Epidermal melanocyte (primary cell): Measurements from ENCODE around the gene NR4A2.

Source experiments
- DNase-seq: peaks from one replicate; pipeline ENCODE4 v3.0.0; 2011; ENCODE audit warnings: low spot score; ENCODE audit not compliant: insufficient read length

NR4A2 gene

DNA sequence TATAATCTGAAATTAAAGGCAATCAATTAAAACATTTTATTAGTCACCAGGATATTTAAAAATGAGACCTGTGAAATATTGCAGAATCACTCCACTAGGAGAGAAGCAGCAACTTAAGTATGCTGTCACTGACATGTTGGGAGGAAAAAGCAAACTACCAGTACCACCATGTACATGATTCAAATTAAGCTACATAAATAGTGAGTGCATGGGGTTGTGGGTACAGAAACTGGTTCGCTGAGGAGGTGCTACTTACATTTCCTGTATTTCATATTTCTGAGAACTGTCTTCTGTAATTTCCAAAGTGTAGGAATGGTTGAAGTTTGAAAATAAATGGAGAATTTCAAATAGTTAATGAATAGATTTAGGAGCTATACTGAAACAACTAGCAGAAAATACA lies 7.9 kb upstream of the NR4A2 start:
- no peak for DNase-seq

GRCh38 chr2:156339865-156340264 lies 7.3 kb upstream of the NR4A2 start:
- DNase-seq = no peak

DNA sequence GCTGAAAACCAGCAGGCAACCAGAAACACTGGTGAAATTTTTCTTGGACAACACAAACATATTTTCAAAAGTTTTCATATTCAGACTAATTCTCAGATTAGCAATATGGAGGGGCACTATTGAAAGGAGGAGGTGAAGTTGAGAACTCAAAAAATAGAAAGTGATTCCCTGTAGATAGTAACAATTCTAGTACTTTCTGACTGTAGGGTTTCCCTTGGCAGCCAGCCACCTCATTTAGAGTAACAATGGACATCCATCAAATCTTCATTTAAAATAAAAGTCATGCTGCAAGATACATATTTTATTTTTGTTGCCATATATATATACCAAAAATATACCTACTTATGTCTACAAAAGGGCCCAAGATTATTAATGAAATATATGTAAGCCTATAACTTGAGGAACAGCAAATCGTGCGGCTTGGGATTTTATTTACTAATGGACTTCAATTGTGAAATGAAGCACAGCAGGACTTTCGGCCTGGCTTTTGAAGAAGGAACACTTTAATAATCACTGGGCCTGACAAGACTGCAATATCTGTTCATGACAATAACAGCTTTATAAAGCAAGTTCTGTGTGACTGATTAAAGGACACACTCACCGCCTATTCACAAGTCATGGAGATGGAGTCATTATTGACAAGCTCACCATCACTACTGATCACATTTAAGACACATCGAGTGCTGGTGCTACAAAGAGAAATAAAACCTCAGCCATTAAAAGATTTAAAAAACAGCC lies 6.8 kb upstream of the NR4A2 start:
- no peak for DNase-seq

GRCh38 chr2:156338578-156338977 lies 6.1 kb upstream of the NR4A2 start:
- DNase-seq = no peak

DNA sequence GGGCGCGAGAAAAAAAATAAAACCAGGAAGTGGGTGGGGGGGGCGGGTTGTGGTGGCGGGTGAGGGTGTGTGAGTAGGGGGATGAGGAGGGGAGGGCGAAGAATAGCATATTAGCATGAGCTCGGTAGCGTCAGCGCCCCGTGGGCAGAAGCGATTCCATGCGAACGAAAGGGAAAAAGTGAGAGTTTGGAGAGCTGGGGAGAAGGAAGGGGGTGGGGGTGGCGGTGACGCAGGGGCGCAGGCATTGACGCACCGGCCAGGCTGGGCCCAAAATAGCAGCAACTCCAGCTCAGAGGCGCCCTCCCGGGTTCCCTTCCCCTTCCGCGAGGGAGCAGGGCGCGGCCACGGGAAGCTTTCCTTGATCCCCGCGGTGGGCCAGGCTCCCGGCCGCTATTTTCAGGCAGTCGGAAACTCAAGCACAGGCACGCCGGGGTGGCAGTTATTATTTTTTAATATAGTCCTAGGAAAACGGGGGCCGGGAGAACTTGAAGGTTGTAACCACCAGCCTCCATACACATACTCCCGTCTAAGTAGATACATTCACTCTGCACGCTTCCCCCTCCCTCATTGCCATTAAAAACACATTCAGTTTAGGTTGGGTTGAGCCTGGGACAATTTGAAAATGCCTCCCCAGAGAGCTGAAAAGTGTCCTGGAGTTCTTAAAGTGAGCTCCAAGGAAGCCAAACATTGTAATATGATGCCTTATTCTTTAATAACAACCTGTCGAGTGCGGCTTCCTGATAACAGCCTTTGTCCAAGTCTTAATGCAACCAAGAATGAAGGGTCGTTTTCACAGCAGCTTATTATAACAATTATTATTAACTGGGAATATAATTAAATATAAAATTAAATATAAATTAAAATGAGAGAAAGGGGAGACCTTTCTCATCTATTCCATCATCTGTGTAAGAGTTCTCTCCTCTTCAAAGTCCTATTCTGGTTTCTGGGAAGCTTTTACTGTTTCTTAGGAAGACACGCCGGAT lies 2.3 kb upstream of the NR4A2 start:
- peak; percentile 64 for DNase-seq

DNA sequence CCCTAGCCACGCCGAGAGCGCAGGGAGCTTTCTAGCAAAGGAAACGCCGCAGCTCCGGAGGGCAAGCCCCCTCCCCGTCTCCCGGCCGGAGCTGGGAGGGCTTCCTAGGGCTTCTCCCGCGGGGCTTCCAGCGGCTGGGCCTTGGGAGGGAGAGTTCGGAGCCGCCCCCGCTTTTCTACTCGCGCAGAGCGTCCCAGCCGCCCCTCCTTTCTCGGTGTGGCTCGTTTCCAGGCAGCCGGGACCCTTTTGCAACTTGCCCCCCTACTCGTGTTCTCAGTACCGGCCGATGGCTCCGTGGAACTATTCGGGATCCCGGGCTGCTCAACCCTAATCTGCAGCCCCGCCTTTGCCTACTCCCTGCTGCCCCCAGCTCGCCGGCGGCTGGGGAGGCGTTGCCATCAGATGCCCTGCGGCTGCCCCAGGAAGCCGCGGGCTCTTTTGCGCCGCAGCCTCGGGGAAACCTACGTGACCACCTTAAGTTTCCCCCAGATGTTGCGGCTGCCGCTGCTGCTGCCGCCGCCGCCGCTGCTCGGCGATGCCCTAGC lies 1.5 kb upstream of the NR4A2 start:
- no peak for DNase-seq

GRCh38 chr2:156333274-156333950 lies 891 bp upstream of the NR4A2 start:
- DNase-seq = no peak

GRCh38 chr2:156332284-156332533 lies 312 bp downstream of the NR4A2 start:
- peak; percentile 41 for DNase-seq

- peak; percentile 75 for DNase-seq
Measured at GRCh38 chr2:156331572-156332283, 793 bp downstream of the NR4A2 start.

DNA sequence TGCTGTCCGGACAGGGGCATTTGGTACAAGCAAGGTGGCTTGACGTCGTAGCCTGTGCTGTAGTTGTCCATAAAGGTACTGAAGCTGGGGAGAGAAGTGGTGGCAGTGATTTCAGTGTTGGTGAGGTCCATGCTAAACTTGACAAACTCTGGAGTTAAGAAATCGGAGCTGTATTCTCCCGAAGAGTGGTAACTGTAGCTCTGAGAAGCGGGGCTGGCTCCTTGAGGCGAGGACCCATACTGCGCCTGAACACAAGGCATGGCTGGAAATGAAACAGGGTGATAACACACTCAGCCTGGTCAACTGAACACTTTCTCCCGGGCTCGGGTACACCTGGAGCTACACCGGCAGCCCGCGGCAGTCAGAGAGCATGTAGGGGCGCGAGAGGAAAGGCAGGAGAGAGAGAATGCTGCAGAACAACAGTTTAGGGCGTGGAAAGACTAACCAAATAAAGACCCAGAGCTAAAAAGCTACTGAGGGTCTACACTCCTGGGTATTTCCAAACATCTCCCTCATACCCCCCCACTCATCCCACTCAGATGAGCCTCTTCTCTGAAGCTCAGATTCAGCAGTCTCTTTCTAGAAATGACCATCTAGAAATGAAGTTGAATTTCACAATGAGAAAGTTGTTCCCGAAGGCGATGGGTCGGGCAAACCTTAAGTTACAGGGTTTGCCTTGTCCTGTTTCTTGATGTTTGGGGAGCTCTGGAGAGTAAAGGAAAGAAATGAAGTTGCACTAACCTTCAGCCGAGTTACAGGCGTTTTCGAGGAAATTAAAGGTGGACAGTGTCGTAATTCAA lies 2.4 kb downstream of the NR4A2 start:
- DNase-seq = no peak

DNA sequence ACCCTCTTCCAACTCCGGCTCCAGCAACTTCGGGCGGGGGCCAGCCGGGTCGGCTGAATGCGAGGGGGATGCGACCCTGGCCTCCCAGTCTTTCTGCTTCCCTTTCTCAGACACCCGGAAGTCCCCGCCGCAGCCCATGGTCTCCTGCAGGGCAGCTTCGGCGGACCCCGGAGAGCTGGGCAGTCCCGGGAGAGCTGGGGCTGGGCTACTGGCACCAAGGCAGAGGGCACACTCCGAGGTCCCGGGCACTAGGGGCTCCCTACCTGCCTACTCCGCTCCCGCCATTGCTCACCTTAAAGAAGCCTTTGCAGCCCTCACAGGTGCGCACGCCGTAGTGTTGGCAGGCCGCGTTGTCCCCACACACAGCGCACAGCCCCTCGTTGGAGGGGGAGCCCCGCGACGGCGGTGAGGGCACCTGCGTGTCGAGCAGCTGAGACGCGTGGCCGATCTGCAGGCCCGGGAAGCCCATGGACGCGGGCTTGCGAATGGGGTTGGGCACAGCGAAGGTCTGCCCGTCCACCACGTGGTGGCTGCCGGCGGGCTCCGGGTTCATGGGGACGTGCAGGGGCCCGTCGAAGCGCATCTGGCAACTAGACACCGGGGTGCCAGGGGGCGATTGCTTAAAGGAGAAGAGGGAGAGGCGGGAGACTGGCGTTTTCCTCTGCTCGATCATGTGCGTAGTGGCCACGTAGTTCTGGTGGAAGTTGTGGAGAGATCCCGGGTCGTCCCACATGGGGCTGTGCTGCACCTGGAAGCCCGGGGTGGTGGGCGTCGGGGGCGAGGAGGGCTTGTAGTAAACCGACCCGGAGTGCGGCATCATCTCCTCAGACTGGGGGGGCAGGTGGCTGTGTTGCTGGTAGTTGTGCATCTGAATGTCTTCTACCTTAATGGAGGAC lies 3.2 kb downstream of the NR4A2 start:
- DNase-seq = no peak

DNA sequence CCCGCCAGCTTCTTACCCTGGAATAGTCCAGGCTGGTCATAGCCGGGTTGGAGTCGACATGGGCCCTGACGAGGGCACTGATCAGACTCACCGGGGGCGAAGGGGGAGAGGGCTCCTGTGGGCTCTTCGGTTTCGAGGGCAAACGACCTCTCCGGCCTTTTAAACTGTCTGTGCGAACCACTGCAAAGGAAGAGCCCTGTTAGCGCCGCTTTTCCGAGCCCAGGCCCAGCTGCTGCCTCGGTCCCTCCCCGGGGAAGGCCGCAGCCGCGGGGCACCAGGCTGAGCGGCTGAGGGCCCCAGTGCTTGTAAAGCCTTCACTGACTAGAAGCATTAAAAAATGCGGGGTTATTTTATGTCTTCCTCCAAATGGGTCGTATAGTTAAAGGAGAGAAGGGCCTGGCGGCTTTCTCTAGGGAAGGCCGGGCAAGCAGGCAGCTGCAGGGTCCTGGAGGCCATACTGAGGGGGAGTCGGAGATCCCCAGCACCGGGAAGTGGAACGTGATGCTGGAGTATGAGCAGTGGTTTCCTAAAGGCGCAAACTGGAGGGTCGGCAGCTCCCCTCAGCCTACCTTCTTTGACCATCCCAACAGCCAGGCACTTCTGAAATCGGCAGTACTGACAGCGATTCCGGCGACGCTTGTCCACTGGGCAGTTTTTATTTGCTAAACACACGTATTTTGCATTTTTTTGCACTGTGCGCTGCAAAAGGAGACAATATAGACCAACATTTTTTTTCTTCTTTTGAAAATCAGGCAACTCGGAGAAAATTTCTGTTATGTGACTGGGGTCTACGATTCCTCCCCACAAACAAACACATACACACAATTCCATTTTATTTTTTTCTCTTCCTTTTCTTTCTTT lies 4.5 kb downstream of the NR4A2 start:
- DNase-seq = no peak

DNA sequence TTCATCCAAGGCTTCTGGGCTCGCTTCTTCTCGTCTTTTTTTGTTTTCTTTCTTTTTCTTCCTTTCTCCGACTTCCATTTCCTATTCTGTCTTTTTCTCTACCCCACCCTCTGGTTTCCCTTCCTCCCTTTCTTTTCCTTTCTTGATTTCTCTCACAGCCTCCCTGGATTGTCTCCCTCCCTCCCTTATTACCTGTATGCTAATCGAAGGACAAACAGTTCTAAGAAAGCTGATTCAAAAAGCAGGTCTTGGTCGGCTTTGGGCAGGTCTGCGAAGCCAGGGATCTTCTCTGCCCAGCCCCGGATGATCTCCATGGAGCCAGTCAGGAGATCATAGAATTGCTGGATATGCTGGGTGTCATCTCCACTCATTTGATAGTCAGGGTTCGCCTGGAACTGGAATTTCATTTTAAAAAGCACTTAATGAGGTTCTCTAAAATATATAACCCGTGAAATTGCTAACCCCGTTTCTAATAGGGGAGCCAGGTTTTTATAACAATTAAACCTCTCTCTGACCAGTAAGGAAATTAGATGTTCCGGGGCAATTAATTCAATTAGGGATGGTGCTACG lies 5.9 kb downstream of the NR4A2 start:
- no peak for DNase-seq

GRCh38 chr2:156325688-156326525 lies 6.6 kb downstream of the NR4A2 start:
- no peak for DNase-seq

GRCh38 chr2:156323754-156324153 lies 8.8 kb downstream of the NR4A2 start:
- DNase-seq = no peak

- DNase-seq = no peak
Measured at GRCh38 chr2:156322686-156323231, 9.8 kb downstream of the NR4A2 start.
